HFF-Myc (cell line): ENCODE data around the gene APOA1.
A peak's percentile ranks its signal among the peaks of the same experiment; 100 is the strongest.

Experiments used
- DNase-seq: peaks from one replicate; pipeline ENCODE4 v3.0.0-alpha.2; 2011; ENCODE audit warnings: low read depth; ENCODE audit errors: extremely low read depth
- H3K4me3 ChIP-seq: replicated peaks from 2 replicates; pipeline ENCODE4 v1.5.1; 2011; ENCODE audit warnings: low read depth, mild to moderate bottlenecking, control low read depth, low read length
- CTCF ChIP-seq: IDR thresholded peaks from 2 replicates; pipeline ENCODE4 v1.5.1; 2012; ENCODE audit warnings: mild to moderate bottlenecking, low read depth, low read length, control low read depth; ENCODE audit errors: missing control alignments

Gene APOA1

GRCh38 chr11:116790167-116791001 lies 47.0 kb downstream of the APOA1 start:
- no peak for DNase-seq
- TF ChIP-seq CTCF, result no peak
- no peak overlapping the region for H3K4me3 ChIP-seq

- no peak for DNase-seq
- TF ChIP-seq CTCF, result no peak
- no peak overlapping the region for H3K4me3 ChIP-seq
These were observed 48.4 kb downstream of the APOA1 start for GRCh38 chr11:116788975-116789374.

GRCh38 chr11:116788534-116788933 lies 48.9 kb downstream of the APOA1 start:
- no peak for DNase-seq
- H3K4me3 ChIP-seq, result peak overlapping the region; percentile 85
- TF ChIP-seq CTCF, result no peak

- DNase-seq, result no peak
- no peak for TF ChIP-seq CTCF
- H3K4me3 ChIP-seq, result peak within 1 kb of the TSS; percentile 85
These were observed 49.5 kb downstream of the APOA1 start, which contains the start of gene ZPR1 for GRCh38 chr11:116787786-116788486. ZPR1 (minus strand) TSS chr11:116788023; CDS start chr11:116787990, 33 bp downstream.

- DNase-seq, result no peak
- no peak for TF ChIP-seq CTCF
These were observed 50.0 kb downstream of the APOA1 start for GRCh38 chr11:116787436-116787785.

GRCh38 chr11:116786966-116787365 lies 50.5 kb downstream of the APOA1 start:
- TF ChIP-seq CTCF, result no peak
- DNase-seq, result no peak

More at GRCh38 chr11:116787436-116787785, 50.0 kb downstream of the APOA1 start:
- peak overlapping the region; percentile 85 for H3K4me3 ChIP-seq

More at GRCh38 chr11:116786966-116787365, 50.5 kb downstream of the APOA1 start:
- H3K4me3 ChIP-seq, result peak overlapping the region; percentile 85
